ENCODE results near the gene FABP6. TPM values are rescaled to one million over a fixed set of nuclear protein-coding genes. Genes with fewer than 3 reads are reported as not detected.

Gene FABP6
- total RNA-seq, 4 donors from 2014 or later, result 2.5 TPM; not detected in 3

GRCh38 chr5:160227012-160227411 is 2.3 kb upstream of the FABP6 start:
- Histone ChIP-seq H3K27me3 (no peaks in the 10 kb centered on the region), H3K4me3 (no peak overlapping the region), H3K27ac (no peak overlapping the region), H3K9me3 (no peaks in the 10 kb centered on the region), H3K4me1 (peaks cover 8% of the 10 kb centered on the region), H3K36me3 (no peaks in the 10 kb centered on the region)
- TF ChIP-seq EP300 (IDR thresholded peaks at IDR 0.05), result no peak
- TF ChIP-seq POLR2AphosphoS5 (IDR thresholded peaks at IDR 0.05), result no peak
- TF ChIP-seq CTCF (IDR thresholded peaks at IDR 0.05), result no peak
- 98% methylated on average over 2 of the region's 2 CpGs for WGBS
- no peak for DNase-seq (ENCODE audit: low spot score in 2 of 2)

- H3K4me3 ChIP-seq, result no peak overlapping the region
- peaks cover 8% of the 10 kb centered on the region for H3K4me1 ChIP-seq
- H3K36me3 ChIP-seq, result no peaks in the 10 kb centered on the region
- WGBS, result 40% methylated on average over 8 of the region's 9 CpGs
- TF ChIP-seq EP300 (IDR thresholded peaks at IDR 0.05), result no peak
- TF ChIP-seq POLR2AphosphoS5 (IDR thresholded peaks at IDR 0.05), result no peak
- TF ChIP-seq CTCF (IDR thresholded peaks at IDR 0.05), result no peak
- TF ChIP-seq POLR2A (IDR thresholded peaks at IDR 0.05), result no peak
- H3K27ac ChIP-seq, result no peak overlapping the region
- no peaks in the 10 kb centered on the region for H3K27me3 ChIP-seq
- no peak for DNase-seq (ENCODE audit: low spot score in 2 of 2)
- no peaks in the 10 kb centered on the region for H3K9me3 ChIP-seq
These were observed 1.6 kb downstream of the FABP6 start for GRCh38 chr5:160230686-160231527.

GRCh38 chr5:160231783-160232342 is 2.6 kb downstream of the FABP6 start:
- Histone ChIP-seq H3K4me3 (no peak overlapping the region), H3K4me1 (peaks cover 8% of the 10 kb centered on the region), H3K9me3 (no peaks in the 10 kb centered on the region), H3K36me3 (no peaks in the 10 kb centered on the region), H3K27me3 (no peaks in the 10 kb centered on the region), H3K27ac (no peak overlapping the region)
- WGBS, result 64% methylated on average over 4 of the region's 10 CpGs
- no peak for DNase-seq (ENCODE audit: low spot score in 2 of 2)
- TF ChIP-seq CTCF (IDR thresholded peaks at IDR 0.05) (no peak), POLR2A (IDR thresholded peaks at IDR 0.05) (no peak), EP300 (IDR thresholded peaks at IDR 0.05) (no peak), POLR2AphosphoS5 (IDR thresholded peaks at IDR 0.05) (no peak)

- WGBS, result 66% methylated on average over 5 of the region's 5 CpGs
- DNase-seq (ENCODE audit: low spot score in 2 of 2), result no peak
- H3K4me1 ChIP-seq, result peaks cover 8% of the 10 kb centered on the region
These were observed 3.9 kb downstream of the FABP6 start for GRCh38 chr5:160233215-160233614.

More at GRCh38 chr5:160233215-160233614, 3.9 kb downstream of the FABP6 start:
- Histone ChIP-seq H3K9me3 (no peaks in the 10 kb centered on the region), H3K36me3 (no peaks in the 10 kb centered on the region), H3K27ac (no peak overlapping the region), H3K4me3 (no peak overlapping the region), H3K27me3 (no peaks in the 10 kb centered on the region)
- TF ChIP-seq POLR2AphosphoS5 (IDR thresholded peaks at IDR 0.05), result no peak
- no peak for TF ChIP-seq CTCF (IDR thresholded peaks at IDR 0.05)
- TF ChIP-seq POLR2A (IDR thresholded peaks at IDR 0.05), result no peak
- no peak for TF ChIP-seq EP300 (IDR thresholded peaks at IDR 0.05)

Data from suprapubic skin (tissue), 4 donors.